Measurements from ENCODE around the gene PALMD. TPM values are rescaled to one million over a fixed set of nuclear protein-coding genes. Genes with fewer than 3 reads are reported as not detected.
A peak's percentile ranks its signal among the peaks of the same experiment; 100 is the strongest.

Gene PALMD
- total RNA-seq, 1 donor from 2014 or later = not detected

DNA sequence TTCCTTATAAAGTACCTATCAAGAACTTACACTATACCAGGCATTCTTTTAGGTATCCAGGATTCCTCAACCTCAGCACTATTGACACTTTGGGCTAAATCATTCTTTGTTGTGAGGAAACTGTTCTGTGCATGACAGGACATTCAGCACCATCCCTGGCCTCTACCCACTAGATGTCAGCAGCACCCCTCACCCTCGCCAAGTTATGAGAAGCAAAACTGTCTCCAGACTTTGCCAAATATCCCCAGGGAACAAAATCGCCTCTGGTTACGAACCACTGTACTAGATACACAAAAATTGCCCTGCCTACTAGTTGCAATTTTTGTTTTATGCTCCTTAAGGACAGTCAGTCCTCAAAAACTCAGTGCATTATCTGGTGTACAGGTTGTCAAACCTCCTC is 35.7 kb downstream of the PALMD start:
- Histone ChIP-seq H2AFZ (replicated peaks) (peak overlapping the region; percentile 73), H3K9me3 (ENCODE audit: low read depth) (no peaks in the 10 kb centered on the region), H3K9ac (no peak overlapping the region), H3K27ac (no peak overlapping the region), H3K27me3 (no peaks in the 10 kb centered on the region), H3F3A (ENCODE audit: low read depth) (no peaks in the 10 kb centered on the region), H3K4me3 (no peak overlapping the region), H3K4me1 (no peaks in the 10 kb centered on the region), H4K20me1 (ENCODE audit: low read depth) (no peaks in the 10 kb centered on the region), H3K79me2 (ENCODE audit: low read depth) (no peaks in the 10 kb centered on the region), H3K4me2 (no peak overlapping the region), H3K36me3 (no peaks in the 10 kb centered on the region)
- Mint-ChIP-seq H3K27me3 (ENCODE audit: insufficient read depth, low read depth) (no peaks in the 10 kb centered on the region), H3K4me3 (no peak overlapping the region), H3K27ac (no peak overlapping the region), H3K9me3 (no peaks in the 10 kb centered on the region), H3K36me3 (no peaks in the 10 kb centered on the region), H3K4me1 (peaks cover 6% of the 10 kb centered on the region)
- no peak for DNase-seq (ENCODE audit: low spot score)
- TF ChIP-seq EZH2 (IDR thresholded peaks at IDR 0.05) (no peak), EZH2phosphoT487 (IDR thresholded peaks at IDR 0.05) (no peak), CTCF (IDR thresholded peaks at IDR 0.05) (no peak)

DNA sequence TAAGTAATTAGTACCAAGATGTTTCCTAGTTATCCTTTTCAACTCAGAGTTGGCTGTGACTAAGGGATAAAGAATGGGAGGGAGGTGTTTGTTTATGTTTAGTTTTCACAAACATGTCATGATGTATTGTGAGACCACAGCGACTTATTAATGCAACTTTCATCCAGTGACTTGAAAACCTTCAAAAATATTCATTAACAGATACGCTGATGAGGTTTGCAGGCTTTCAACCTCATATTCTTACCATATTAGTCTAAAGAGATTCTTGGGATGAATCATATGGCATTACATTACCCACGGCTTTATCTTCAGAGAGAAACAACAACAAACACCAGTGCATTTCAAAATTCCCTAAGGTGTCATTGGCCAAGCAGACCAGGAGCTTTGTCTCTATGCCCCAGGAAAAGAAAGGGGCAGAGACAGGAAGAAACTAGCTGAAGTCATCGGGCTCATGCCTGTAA is 36.4 kb downstream of the PALMD start:
- Mint-ChIP-seq H3K4me1 (peaks cover 6% of the 10 kb centered on the region), H3K4me3 (no peak overlapping the region), H3K9me3 (no peaks in the 10 kb centered on the region), H3K27ac (no peak overlapping the region), H3K36me3 (no peaks in the 10 kb centered on the region), H3K27me3 (ENCODE audit: insufficient read depth, low read depth) (no peaks in the 10 kb centered on the region)
- Histone ChIP-seq H3F3A (ENCODE audit: low read depth) (no peaks in the 10 kb centered on the region), H3K9ac (no peak overlapping the region), H3K36me3 (no peaks in the 10 kb centered on the region), H3K4me2 (no peak overlapping the region), H3K4me1 (no peaks in the 10 kb centered on the region), H3K4me3 (no peak overlapping the region), H3K9me3 (ENCODE audit: low read depth) (no peaks in the 10 kb centered on the region), H3K79me2 (ENCODE audit: low read depth) (no peaks in the 10 kb centered on the region), H3K27ac (no peak overlapping the region), H4K20me1 (ENCODE audit: low read depth) (no peaks in the 10 kb centered on the region), H3K27me3 (no peaks in the 10 kb centered on the region), H2AFZ (replicated peaks) (no peak overlapping the region)
- TF ChIP-seq EZH2phosphoT487 (IDR thresholded peaks at IDR 0.05) (no peak), EZH2 (IDR thresholded peaks at IDR 0.05) (no peak), CTCF (IDR thresholded peaks at IDR 0.05) (no peak)
- no peak for DNase-seq (ENCODE audit: low spot score)

GRCh38 chr1:99685516-99686180 is 39.7 kb downstream of the PALMD start:
- Histone ChIP-seq H3K9me3 (ENCODE audit: low read depth) (no peaks in the 10 kb centered on the region), H3K4me3 (no peak overlapping the region), H3F3A (ENCODE audit: low read depth) (no peaks in the 10 kb centered on the region), H3K27ac (no peak overlapping the region), H3K27me3 (no peaks in the 10 kb centered on the region), H4K20me1 (ENCODE audit: low read depth) (no peaks in the 10 kb centered on the region), H3K79me2 (ENCODE audit: low read depth) (no peaks in the 10 kb centered on the region), H3K4me1 (no peaks in the 10 kb centered on the region), H3K4me2 (no peak overlapping the region), H3K36me3 (no peaks in the 10 kb centered on the region), H2AFZ (replicated peaks) (peak overlapping the region; percentile 89), H3K9ac (no peak overlapping the region)
- H3K27me3 Mint-ChIP-seq (ENCODE audit: insufficient read depth, low read depth) = no peaks in the 10 kb centered on the region
- peak; percentile 84 for DNase-seq (ENCODE audit: low spot score)
- no peaks in the 10 kb centered on the region for H3K36me3 Mint-ChIP-seq
- H3K4me1 Mint-ChIP-seq = peaks cover 6% of the 10 kb centered on the region
- no peak overlapping the region for H3K27ac Mint-ChIP-seq
- no peak for TF ChIP-seq EZH2 (IDR thresholded peaks at IDR 0.05)
- TF ChIP-seq CTCF (IDR thresholded peaks at IDR 0.05) = peak; percentile 75
- TF ChIP-seq EZH2phosphoT487 (IDR thresholded peaks at IDR 0.05) = no peak
- no peak overlapping the region for H3K4me3 Mint-ChIP-seq
- no peaks in the 10 kb centered on the region for H3K9me3 Mint-ChIP-seq

All from neural progenitor cell (in vitro differentiated cells).